ENCODE results near the gene UBE4A. TPM values are rescaled to one million over a fixed set of nuclear protein-coding genes. Genes with fewer than 3 reads are reported as not detected.

UBE4A gene
- total and polyA plus RNA-seq, 9 of the 15 experiments (the other 6 are each of a cell fraction or from before 2014, with no cell fraction given) = 13.5 to 45.2 (median 26.8) TPM

GRCh38 chr11:118435893-118436624 lies 76.7 kb downstream of the UBE4A start, which contains the start of gene KMT2A (continued):
- TF ChIP-seq MCM7 (IDR thresholded peaks at IDR 0.05) = no peak
- 0 out of 2 replicates have a peak, but pooled peaks have one; percentile 7 for TF ChIP-seq EP300 (IDR thresholded peaks at IDR 0.05; ENCODE audit: low read length)
- TF ChIP-seq HDAC2 (IDR thresholded peaks at IDR 0.05) = no peak; the same call in none of the 2 replicates
- no peak for TF ChIP-seq ZNF518B (CRISPR knock-in tag; IDR thresholded peaks at IDR 0.05)
- TF ChIP-seq ETS1 (conservative IDR thresholded peaks at IDR 0.05; ENCODE audit: control insufficient read depth, low read depth, low read length) = no peak; the same call in 1 of the 2 replicates
- TF ChIP-seq THRAP3 (IDR thresholded peaks at IDR 0.05; ENCODE audit: borderline replicate concordance) = no peak
- TF ChIP-seq ZHX1 (conservative IDR thresholded peaks at IDR 0.05; ENCODE audit: low read length) = no peak
- TF ChIP-seq PCBP1 (IDR thresholded peaks at IDR 0.05; ENCODE audit: low read depth, low read length, poor library complexity, severe bottlenecking) = peak; percentile 99
- no peak for TF ChIP-seq ZNF124 (CRISPR knock-in tag; IDR thresholded peaks at IDR 0.05)
- no peak for TF ChIP-seq KHSRP (IDR thresholded peaks at IDR 0.05)
- no peak for TF ChIP-seq SMAD2 (IDR thresholded peaks at IDR 0.05; ENCODE audit: low read depth, low read length)
- TF ChIP-seq PYGO2 (tag; IDR thresholded peaks at IDR 0.05) = no peak
- no peak for TF ChIP-seq ZNF717 (CRISPR knock-in tag; IDR thresholded peaks at IDR 0.05)
- peak; percentile 32; the same call in 1 of the 2 replicates for TF ChIP-seq MBD2 (IDR thresholded peaks at IDR 0.05; ENCODE audit: borderline replicate concordance, low read depth)
- TF ChIP-seq GATA2 (CRISPR knock-in tag; IDR thresholded peaks at IDR 0.05) = no peak
- no peak for TF ChIP-seq BCLAF1 (IDR thresholded peaks at IDR 0.05; ENCODE audit: borderline replicate concordance in 1 of 2, control insufficient read depth in 1 of 2, low read depth in 2 of 2, low read length in 1 of 2)

Data from K562 (cell line).